T-helper 17 cell (primary cell): Measurements from ENCODE around the gene PLCB2. TPM values are rescaled to one million over a fixed set of nuclear protein-coding genes. Genes with fewer than 3 reads are reported as not detected.

ENCODE experiments used
- ATAC-seq: fragments of 150-1000 bp; cut with Tn5 transposase; 2 replicates; pipeline ENCODE4 v1.10.0; 2021; ENCODE audit warnings: mild to moderate bottlenecking, moderate library complexity
- DNase-seq, 3 donors: peaks; one replicate each; pipeline versions ENCODE4 v3.0.0 to v3.0.0-alpha.2; 2020 to 2021
- H3K9me3 ChIP-seq: one replicate; pipeline ENCODE4 v1.7.0; 2013; ENCODE audit warnings: low read length, mild to moderate bottlenecking; ENCODE audit not compliant: control insufficient read depth, poor library complexity, severe bottlenecking
- H3K27ac Mint-ChIP-seq: one replicate; pipeline ENCODE4 v1.8.0; 2022; ENCODE audit warnings: mild to moderate bottlenecking, moderate library complexity, mixed read lengths
- H3K27me3 Mint-ChIP-seq: one replicate; pipeline ENCODE4 v1.8.0; 2022; ENCODE audit warnings: mixed read lengths
- H3K36me3 Mint-ChIP-seq: one replicate; pipeline ENCODE4 v1.8.0; 2022; ENCODE audit warnings: low read depth, mixed read lengths
- H3K4me1 Mint-ChIP-seq: one replicate; pipeline ENCODE4 v1.8.0; 2022; ENCODE audit warnings: mild to moderate bottlenecking, mixed read lengths
- H3K4me3 Mint-ChIP-seq: one replicate; pipeline ENCODE4 v1.8.0; 2022; ENCODE audit warnings: mild to moderate bottlenecking, moderate library complexity, mixed read lengths
- total RNA-seq, 4 donors: library from RNA in 2 of 4; stranded (reverse) in 2 of 4; gene quantifications; one replicate each; pipeline ENCODE4 v1.2.3 and lab custom pipeline; 2022 to 2026

The PLCB2 gene
- total RNA-seq, 2 donors from 2014 or later = 228 to 238 TPM

- no peak for ATAC-seq
- H3K4me1 Mint-ChIP-seq = peaks cover 24% of the 10 kb centered on the region
- H3K36me3 Mint-ChIP-seq = no peaks in the 10 kb centered on the region
- DNase-seq = no peak
- peaks cover 8% of the 10 kb centered on the region for H3K27me3 Mint-ChIP-seq
- H3K27ac Mint-ChIP-seq = peak overlapping the region; percentile 79
- no peak overlapping the region for H3K4me3 Mint-ChIP-seq
- H3K9me3 ChIP-seq = no peaks in the 10 kb centered on the region
Measured at GRCh38 chr15:40310993-40311392, 3.3 kb upstream of the PLCB2 start.

GRCh38 chr15:40310001-40310959 lies 2.5 kb upstream of the PLCB2 start:
- Mint-ChIP-seq H3K27ac (peak overlapping the region; percentile 90), H3K4me3 (peak overlapping the region; percentile 75), H3K36me3 (no peaks in the 10 kb centered on the region), H3K27me3 (peaks cover under 1% of the 10 kb centered on the region), H3K4me1 (peaks cover 24% of the 10 kb centered on the region)
- H3K9me3 ChIP-seq = no peaks in the 10 kb centered on the region
- DNase-seq = peak; percentile 29 to 48 (median 36)
- ATAC-seq = no peak

- H3K9me3 ChIP-seq = no peaks in the 10 kb centered on the region
- peak overlapping the region; percentile 95 for H3K4me3 Mint-ChIP-seq
- ATAC-seq = no peak
- no peak for DNase-seq
- no peaks in the 10 kb centered on the region for H3K27me3 Mint-ChIP-seq
- H3K36me3 Mint-ChIP-seq = no peaks in the 10 kb centered on the region
- peak overlapping the region; percentile 90 for H3K27ac Mint-ChIP-seq
- peaks cover 25% of the 10 kb centered on the region for H3K4me1 Mint-ChIP-seq
Measured at GRCh38 chr15:40309344-40309862, 1.7 kb upstream of the PLCB2 start.

- Mint-ChIP-seq H3K4me1 (peaks cover 30% of the 10 kb centered on the region), H3K4me3 (peak overlapping the region; percentile 95), H3K27ac (peak overlapping the region; percentile 90), H3K36me3 (no peaks in the 10 kb centered on the region), H3K27me3 (no peaks in the 10 kb centered on the region)
- ATAC-seq = no peak
- no peaks in the 10 kb centered on the region for H3K9me3 ChIP-seq
- no peak for DNase-seq
Measured at GRCh38 chr15:40306908-40307307, 827 bp downstream of the PLCB2 start.

DNA sequence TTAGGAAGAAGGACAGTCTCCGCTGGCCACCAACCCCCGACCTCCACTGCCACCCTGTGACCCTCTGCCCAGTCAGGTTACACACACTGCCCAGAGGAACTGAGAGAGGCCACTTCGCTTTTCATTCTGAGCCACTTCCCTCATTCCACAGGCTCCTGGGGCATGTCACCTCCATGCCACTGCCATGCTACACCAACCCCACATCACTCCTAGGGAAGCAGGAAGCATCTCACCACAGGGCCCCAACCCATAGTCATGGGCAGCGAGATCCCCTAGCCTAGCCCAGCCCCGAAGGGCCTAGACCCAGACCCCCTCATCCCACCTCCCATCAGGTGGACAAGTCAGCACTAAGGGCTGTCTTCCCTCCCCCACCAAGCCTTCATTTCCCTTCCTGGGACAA lies 1.4 kb downstream of the PLCB2 start:
- H3K36me3 Mint-ChIP-seq = no peaks in the 10 kb centered on the region
- DNase-seq = no peak
- peaks cover 30% of the 10 kb centered on the region for H3K4me1 Mint-ChIP-seq
- H3K27ac Mint-ChIP-seq = peak overlapping the region; percentile 90
- H3K9me3 ChIP-seq = no peaks in the 10 kb centered on the region
- H3K27me3 Mint-ChIP-seq = no peaks in the 10 kb centered on the region
- peak overlapping the region; percentile 95 for H3K4me3 Mint-ChIP-seq
- ATAC-seq = no peak

DNA sequence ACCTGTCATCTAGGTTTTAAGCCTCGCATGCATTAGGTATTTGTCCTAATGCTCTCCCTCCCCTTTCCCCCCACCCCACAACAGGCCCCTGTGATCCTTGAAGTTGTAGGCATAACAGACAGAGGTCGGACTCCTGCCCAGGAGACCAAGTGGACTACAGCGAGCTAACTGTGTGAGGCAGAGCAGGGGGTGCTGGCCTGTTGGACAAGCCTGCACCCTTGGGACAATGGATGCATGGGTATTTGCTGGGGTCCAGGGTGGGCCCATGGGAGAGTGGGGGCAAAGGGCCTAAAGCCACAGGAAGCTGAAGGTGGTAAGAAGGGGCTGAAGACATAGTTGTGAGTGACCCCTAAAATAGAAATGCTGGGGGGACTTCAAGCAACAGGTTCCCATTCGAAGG lies 2.5 kb downstream of the PLCB2 start:
- H3K4me1 Mint-ChIP-seq = peaks cover 30% of the 10 kb centered on the region
- peak overlapping the region; percentile 95 for H3K4me3 Mint-ChIP-seq
- no peak overlapping the region for H3K27ac Mint-ChIP-seq
- ATAC-seq (no peak), DNase-seq (no peak)
- no peaks in the 10 kb centered on the region for H3K36me3 Mint-ChIP-seq
- no peaks in the 10 kb centered on the region for H3K9me3 ChIP-seq
- no peaks in the 10 kb centered on the region for H3K27me3 Mint-ChIP-seq

GRCh38 chr15:40303576-40303975 lies 4.2 kb downstream of the PLCB2 start:
- Mint-ChIP-seq H3K27me3 (no peaks in the 10 kb centered on the region), H3K4me1 (peaks cover 17% of the 10 kb centered on the region), H3K4me3 (peak overlapping the region; percentile 41), H3K27ac (peak overlapping the region; percentile 73), H3K36me3 (no peaks in the 10 kb centered on the region)
- DNase-seq (no peak), ATAC-seq (no peak)
- no peaks in the 10 kb centered on the region for H3K9me3 ChIP-seq

DNA sequence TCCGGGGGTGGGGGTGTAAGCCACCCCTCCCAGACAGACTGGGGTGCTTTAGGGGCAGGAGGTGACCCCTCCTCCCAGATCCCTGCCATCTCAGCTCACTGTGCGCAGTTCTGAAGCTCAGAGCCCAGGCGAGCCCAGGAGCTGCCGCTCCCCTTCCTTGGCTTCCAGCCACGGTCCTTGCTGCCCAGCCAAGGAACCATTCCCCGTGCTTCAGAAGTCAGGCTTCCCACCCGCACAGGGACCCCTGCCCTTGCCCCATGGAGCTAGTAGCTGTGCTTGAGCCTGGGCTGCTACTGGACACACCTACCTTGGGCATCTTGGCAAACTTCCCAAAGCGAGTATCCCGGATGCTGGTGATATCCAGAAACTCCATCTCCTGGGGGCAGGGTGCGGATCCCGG lies 4.8 kb downstream of the PLCB2 start:
- H3K4me3 Mint-ChIP-seq = no peak overlapping the region
- H3K27ac Mint-ChIP-seq = no peak overlapping the region
- no peaks in the 10 kb centered on the region for H3K36me3 Mint-ChIP-seq
- no peaks in the 10 kb centered on the region for H3K9me3 ChIP-seq
- H3K27me3 Mint-ChIP-seq = no peaks in the 10 kb centered on the region
- DNase-seq = no peak
- ATAC-seq = no peak
- H3K4me1 Mint-ChIP-seq = peaks cover 17% of the 10 kb centered on the region

DNA sequence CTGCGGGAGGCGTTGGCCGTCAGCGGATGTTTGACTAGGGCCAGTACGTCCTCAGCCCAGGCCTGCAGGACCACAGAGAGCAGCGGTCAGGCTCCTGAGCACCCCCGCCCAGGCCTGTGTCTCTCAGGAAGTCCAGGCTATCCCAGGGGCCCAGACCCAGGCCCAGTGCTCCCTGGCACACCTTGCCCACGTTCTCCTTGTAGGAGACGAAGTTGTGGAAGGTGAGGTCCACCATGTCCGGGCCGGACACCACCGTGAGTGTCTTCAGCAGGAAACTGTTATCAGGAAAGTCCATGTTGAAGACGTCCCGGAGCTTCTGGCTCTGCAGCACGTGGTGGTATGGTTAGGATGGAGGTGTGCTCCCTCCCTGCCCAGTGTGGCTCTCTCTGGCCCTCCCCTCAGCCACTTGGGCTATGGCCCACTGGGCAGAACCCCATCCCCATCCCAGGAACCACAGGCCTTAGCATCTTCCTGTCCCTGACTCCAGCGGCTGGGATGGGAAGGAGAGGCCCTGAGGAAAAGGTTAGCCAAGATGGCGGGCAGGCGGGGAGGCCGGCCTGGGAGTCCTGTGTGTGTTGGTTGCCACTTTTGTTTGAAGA lies 5.3 kb downstream of the PLCB2 start:
- ATAC-seq (no peak), DNase-seq (no peak)
- Mint-ChIP-seq H3K36me3 (peaks cover 2% of the 10 kb centered on the region), H3K27ac (no peak overlapping the region), H3K27me3 (no peaks in the 10 kb centered on the region), H3K4me1 (peaks cover 19% of the 10 kb centered on the region), H3K4me3 (no peak overlapping the region)
- H3K9me3 ChIP-seq = no peaks in the 10 kb centered on the region

GRCh38 chr15:40301467-40302179 lies 6.1 kb downstream of the PLCB2 start:
- H3K27ac Mint-ChIP-seq = no peak overlapping the region
- DNase-seq (no peak), ATAC-seq (no peak)
- H3K36me3 Mint-ChIP-seq = peaks cover 2% of the 10 kb centered on the region
- peaks cover 19% of the 10 kb centered on the region for H3K4me1 Mint-ChIP-seq
- H3K27me3 Mint-ChIP-seq = no peaks in the 10 kb centered on the region
- H3K4me3 Mint-ChIP-seq = no peak overlapping the region
- H3K9me3 ChIP-seq = no peaks in the 10 kb centered on the region

DNA sequence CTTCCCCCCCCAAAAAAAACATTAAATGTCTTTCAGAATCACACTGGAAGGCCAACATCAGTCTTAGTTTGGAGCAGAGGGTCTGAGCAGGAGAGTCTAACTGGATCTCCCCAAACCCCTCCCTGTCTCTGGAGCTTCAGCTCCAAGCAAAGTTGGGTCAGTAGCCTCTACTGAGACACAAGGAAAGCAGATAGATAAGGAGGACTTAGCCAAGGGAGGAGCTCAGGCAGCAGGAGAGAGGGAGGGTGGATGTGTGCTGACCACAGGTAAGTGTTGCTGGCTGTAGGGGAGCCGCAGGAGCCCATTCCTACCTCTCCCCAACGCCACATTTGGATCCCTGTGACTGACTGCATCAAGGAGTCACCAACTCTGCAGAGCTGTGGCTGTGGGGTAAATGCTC lies 7.0 kb downstream of the PLCB2 start:
- no peaks in the 10 kb centered on the region for H3K9me3 ChIP-seq
- H3K4me3 Mint-ChIP-seq = no peak overlapping the region
- ATAC-seq = no peak

GRCh38 chr15:40300367-40300766 lies 7.4 kb downstream of the PLCB2 start:
- no peak overlapping the region for H3K4me3 Mint-ChIP-seq
- peaks cover 4% of the 10 kb centered on the region for H3K36me3 Mint-ChIP-seq
- no peaks in the 10 kb centered on the region for H3K9me3 ChIP-seq
- ATAC-seq (no peak), DNase-seq (no peak)
- no peaks in the 10 kb centered on the region for H3K27me3 Mint-ChIP-seq
- no peak overlapping the region for H3K27ac Mint-ChIP-seq
- peaks cover 13% of the 10 kb centered on the region for H3K4me1 Mint-ChIP-seq

More for the DNA sequence above, 7.0 kb downstream of the PLCB2 start:
- Mint-ChIP-seq H3K27me3 (no peaks in the 10 kb centered on the region), H3K36me3 (peaks cover 4% of the 10 kb centered on the region), H3K4me1 (peaks cover 13% of the 10 kb centered on the region), H3K27ac (no peak overlapping the region)
- no peak for DNase-seq
